ENCODE measurements around the gene CISH.

The CISH gene

DNA sequence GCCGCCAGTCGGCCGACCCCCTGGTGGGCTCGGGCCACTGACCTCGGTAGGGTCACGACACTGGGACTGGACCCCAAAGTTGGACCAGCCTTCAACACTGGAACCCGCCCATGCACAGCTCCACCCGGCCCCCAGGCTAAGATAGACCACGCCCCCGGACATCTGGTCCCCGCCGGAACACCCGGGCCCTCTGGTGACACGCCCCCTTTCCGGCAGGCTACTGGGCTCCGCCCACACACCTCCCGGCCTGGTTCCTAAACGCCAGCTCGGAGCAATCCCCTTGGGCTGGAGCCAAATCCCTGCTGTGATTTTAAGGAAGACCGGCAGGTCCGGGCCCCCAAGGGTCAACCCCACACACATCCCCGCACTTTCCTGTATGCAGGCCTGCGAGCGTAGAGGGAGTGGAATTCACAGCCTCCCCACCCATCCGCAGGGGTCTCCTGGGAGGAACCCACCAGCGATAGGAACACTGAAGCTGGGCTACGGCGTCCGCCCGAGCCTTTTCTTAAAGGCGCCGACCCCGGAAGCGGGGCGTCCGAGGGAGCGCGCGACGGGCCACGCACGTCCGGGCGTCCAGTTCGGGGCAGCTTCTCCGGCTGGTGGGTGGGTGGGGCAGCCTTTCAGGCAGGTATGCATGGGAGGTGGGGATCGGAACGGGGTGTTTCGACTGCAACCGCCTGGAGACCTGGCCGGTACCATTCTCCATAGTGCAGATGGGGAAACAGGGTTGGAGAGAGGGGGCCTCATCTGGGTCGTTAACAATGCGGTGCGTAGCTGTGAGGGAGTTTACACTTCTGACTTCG is 42.4 kb downstream of the CISH start, which contains the start of gene HEMK1:
Gene HEMK1 (plus strand): TSS at position 576 of the 803 bp plus-strand sequence. CDS start 1,583 bp downstream, outside the sequence.
- DNase-seq = peak; percentile 98

GRCh38 chr3:50567386-50568167 is 44.0 kb downstream of the CISH start, which contains the start of gene C3orf18:
Gene C3orf18 (minus strand): TSS chr3:50567747. CDS start chr3:50565699, 2,048 bp downstream.
- peak; percentile 88 for DNase-seq

- DNase-seq = no peak
Observed at GRCh38 chr3:50567011-50567385, 44.6 kb downstream of the CISH start.

- DNase-seq = no peak
Observed at GRCh38 chr3:50564321-50564720, 47.3 kb downstream of the CISH start.

- no peak for DNase-seq
Observed at GRCh38 chr3:50563867-50564266, 47.7 kb downstream of the CISH start.

- no peak for DNase-seq
Observed at GRCh38 chr3:50562861-50563260, 48.7 kb downstream of the CISH start.

- DNase-seq = no peak
Observed at GRCh38 chr3:50559702-50560101, 51.9 kb downstream of the CISH start.

DNA sequence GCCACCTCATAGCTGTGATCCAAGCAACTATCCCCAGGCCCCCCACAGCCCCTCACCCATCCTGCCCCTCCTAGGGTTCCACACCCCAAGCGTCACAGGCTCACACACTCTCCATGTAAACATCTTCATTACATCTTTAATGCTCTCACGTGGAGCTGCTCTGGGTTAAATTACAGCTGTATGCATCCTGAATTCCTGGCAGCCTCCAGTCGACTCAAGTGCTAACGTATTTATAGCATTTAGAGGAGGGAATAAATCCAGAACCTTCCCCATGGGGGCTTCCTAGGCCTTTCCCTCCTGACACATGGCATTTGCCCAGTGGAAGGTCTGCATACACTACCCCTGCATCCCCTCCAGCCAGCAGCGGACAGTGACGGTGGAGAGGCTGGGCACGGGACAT is 53.7 kb downstream of the CISH start:
- no peak for DNase-seq

- no peak for DNase-seq
Observed at GRCh38 chr3:50557106-50557505, 54.5 kb downstream of the CISH start.

Data from retina (tissue), 1 donor.